ENCODE measurements around the gene HOXB2. TPM values are rescaled to one million over a fixed set of nuclear protein-coding genes. Genes with fewer than 3 reads are reported as not detected.

The HOXB2 gene
- total and polyA plus RNA-seq, 9 of the 15 experiments (the other 6 are each of a cell fraction or from before 2014, with no cell fraction given), result 2.1 to 97.7 (median 21.2) TPM

DNA sequence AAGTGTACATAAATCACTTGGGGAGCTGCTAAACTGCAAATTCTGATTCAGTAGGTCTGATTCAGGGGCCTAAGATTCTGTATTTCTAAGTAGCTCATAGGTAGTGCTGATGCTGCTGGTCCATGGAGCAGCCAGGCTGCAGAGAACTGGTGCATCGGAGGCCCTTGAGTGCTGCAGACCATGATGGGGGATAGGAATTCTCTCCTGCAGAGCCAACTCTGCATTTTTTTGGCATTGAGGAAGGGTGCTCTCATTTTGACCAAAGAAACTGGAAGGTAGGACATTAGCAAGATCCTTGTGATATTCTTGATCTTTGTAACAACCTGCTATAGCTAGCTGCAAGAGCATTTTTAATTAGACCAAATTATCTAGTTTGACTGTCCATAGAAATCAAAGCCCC lies 4.7 kb downstream of the HOXB2 start (continued):
- no peak for TF ChIP-seq HLTF (IDR thresholded peaks at IDR 0.05)
- no peak for TF ChIP-seq PHB2 (IDR thresholded peaks at IDR 0.05; ENCODE audit: low read depth)
- TF ChIP-seq MYBL2 (IDR thresholded peaks at IDR 0.05; ENCODE audit: low read depth), result no peak
- no peak for TF ChIP-seq MYBL2 (CRISPR knock-in tag; IDR thresholded peaks at IDR 0.05; ENCODE audit: borderline replicate concordance)
- no peak for TF ChIP-seq FOXK2 (conservative IDR thresholded peaks at IDR 0.05 in 1 of 2, IDR thresholded peaks at IDR 0.05 in 1 of 2; ENCODE audit: low read depth in 2 of 2)
- no peak for TF ChIP-seq TRIM24 (IDR thresholded peaks at IDR 0.05)
- TF ChIP-seq HDAC2 (IDR thresholded peaks at IDR 0.05), result no peak
- no peak for TF ChIP-seq ZNF146 (CRISPR knock-in tag; IDR thresholded peaks at IDR 0.05; ENCODE audit: unreplicated experiment)
- TF ChIP-seq, protein P1, sequence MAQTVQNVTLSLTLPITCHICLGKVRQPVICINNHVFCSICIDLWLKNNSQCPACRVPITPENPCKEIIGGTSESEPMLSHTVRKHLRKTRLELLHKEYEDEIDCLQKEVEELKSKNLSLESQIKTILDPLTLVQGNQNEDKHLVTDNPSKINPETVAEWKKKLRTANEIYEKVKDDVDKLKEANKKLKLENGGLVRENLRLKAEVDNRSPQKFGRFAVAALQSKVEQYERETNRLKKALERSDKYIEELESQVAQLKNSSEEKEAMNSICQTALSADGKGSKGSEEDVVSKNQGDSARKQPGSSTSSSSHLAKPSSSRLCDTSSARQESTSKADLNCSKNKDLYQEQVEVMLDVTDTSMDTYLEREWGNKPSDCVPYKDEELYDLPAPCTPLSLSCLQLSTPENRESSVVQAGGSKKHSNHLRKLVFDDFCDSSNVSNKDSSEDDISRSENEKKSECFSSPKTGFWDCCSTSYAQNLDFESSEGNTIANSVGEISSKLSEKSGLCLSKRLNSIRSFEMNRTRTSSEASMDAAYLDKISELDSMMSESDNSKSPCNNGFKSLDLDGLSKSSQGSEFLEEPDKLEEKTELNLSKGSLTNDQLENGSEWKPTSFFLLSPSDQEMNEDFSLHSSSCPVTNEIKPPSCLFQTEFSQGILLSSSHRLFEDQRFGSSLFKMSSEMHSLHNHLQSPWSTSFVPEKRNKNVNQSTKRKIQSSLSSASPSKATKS (CRISPR knock-in tag; IDR thresholded peaks at IDR 0.05), result no peak
- no peak for TF ChIP-seq SP2 (IDR thresholded peaks at IDR 0.05; ENCODE audit: extremely low read depth, low read depth, low read length, poor library complexity, severe bottlenecking)
- TF ChIP-seq, protein P2, sequence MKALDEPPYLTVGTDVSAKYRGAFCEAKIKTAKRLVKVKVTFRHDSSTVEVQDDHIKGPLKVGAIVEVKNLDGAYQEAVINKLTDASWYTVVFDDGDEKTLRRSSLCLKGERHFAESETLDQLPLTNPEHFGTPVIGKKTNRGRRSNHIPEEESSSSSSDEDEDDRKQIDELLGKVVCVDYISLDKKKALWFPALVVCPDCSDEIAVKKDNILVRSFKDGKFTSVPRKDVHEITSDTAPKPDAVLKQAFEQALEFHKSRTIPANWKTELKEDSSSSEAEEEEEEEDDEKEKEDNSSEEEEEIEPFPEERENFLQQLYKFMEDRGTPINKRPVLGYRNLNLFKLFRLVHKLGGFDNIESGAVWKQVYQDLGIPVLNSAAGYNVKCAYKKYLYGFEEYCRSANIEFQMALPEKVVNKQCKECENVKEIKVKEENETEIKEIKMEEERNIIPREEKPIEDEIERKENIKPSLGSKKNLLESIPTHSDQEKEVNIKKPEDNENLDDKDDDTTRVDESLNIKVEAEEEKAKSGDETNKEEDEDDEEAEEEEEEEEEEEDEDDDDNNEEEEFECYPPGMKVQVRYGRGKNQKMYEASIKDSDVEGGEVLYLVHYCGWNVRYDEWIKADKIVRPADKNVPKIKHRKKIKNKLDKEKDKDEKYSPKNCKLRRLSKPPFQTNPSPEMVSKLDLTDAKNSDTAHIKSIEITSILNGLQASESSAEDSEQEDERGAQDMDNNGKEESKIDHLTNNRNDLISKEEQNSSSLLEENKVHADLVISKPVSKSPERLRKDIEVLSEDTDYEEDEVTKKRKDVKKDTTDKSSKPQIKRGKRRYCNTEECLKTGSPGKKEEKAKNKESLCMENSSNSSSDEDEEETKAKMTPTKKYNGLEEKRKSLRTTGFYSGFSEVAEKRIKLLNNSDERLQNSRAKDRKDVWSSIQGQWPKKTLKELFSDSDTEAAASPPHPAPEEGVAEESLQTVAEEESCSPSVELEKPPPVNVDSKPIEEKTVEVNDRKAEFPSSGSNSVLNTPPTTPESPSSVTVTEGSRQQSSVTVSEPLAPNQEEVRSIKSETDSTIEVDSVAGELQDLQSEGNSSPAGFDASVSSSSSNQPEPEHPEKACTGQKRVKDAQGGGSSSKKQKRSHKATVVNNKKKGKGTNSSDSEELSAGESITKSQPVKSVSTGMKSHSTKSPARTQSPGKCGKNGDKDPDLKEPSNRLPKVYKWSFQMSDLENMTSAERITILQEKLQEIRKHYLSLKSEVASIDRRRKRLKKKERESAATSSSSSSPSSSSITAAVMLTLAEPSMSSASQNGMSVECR (CRISPR knock-in tag; IDR thresholded peaks at IDR 0.05), result no peak
